ENCODE data around the gene CNPY4. TPM values are rescaled to one million over a fixed set of nuclear protein-coding genes. Genes with fewer than 3 reads are reported as not detected.

CNPY4 gene
- total RNA-seq, 1 donor from 2014 or later: 19.3 TPM

DNA sequence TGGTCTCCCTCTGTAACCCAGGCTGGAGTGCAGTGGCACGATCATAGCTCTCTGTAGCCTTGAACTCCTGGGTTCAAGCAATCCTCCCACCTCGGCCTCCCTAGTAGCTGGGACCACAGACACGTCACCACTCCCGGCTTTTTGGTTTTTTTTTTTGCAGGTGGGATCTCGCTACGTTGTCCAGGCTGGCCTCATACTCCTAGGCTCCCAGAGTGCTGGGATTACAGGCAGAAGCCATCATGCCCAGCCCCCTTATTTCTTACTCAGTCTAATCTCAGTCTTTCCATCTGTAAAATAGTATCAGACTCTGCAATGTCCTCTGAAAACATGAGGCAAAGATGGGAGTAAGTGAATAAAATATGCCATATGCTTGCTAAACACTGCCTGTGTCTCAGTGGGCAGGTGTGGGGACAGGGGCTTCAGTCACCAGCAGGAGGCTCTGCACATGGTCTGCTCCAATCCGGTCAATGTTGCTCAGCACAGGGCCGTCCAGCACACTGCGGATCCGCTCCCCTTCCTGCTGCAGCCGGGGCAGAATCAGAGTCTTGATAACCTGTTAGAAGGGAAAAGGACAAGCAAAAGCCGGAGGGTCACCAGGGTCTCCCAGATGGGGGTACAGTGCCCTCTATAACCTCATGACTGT lies 9.8 kb upstream of the CNPY4 start:
- Mint-ChIP-seq H3K36me3 (ENCODE audit: unreplicated experiment) (no peaks in the 10 kb centered on the region), H3K9me3 (ENCODE audit: unreplicated experiment) (no peaks in the 10 kb centered on the region), H3K27ac (ENCODE audit: unreplicated experiment) (no peak overlapping the region), H3K4me1 (ENCODE audit: low read depth, unreplicated experiment) (no peaks in the 10 kb centered on the region), H3K4me3 (ENCODE audit: unreplicated experiment) (no peak overlapping the region), H3K27me3 (ENCODE audit: unreplicated experiment) (peaks cover 5% of the 10 kb centered on the region)
- TF ChIP-seq CTCF (IDR thresholded peaks at IDR 0.05; ENCODE audit: partially characterized antibody, unreplicated experiment): no peak
- no peak for DNase-seq

- Mint-ChIP-seq H3K36me3 (ENCODE audit: unreplicated experiment) (no peaks in the 10 kb centered on the region), H3K9me3 (ENCODE audit: unreplicated experiment) (no peaks in the 10 kb centered on the region), H3K4me3 (ENCODE audit: unreplicated experiment) (no peak overlapping the region), H3K27me3 (ENCODE audit: unreplicated experiment) (peaks cover 5% of the 10 kb centered on the region), H3K4me1 (ENCODE audit: low read depth, unreplicated experiment) (no peaks in the 10 kb centered on the region), H3K27ac (ENCODE audit: unreplicated experiment) (no peak overlapping the region)
- TF ChIP-seq CTCF (IDR thresholded peaks at IDR 0.05; ENCODE audit: partially characterized antibody, unreplicated experiment): no peak
- DNase-seq: no peak
Observed at GRCh38 chr7:100111156-100111555, 8.3 kb upstream of the CNPY4 start.

DNA sequence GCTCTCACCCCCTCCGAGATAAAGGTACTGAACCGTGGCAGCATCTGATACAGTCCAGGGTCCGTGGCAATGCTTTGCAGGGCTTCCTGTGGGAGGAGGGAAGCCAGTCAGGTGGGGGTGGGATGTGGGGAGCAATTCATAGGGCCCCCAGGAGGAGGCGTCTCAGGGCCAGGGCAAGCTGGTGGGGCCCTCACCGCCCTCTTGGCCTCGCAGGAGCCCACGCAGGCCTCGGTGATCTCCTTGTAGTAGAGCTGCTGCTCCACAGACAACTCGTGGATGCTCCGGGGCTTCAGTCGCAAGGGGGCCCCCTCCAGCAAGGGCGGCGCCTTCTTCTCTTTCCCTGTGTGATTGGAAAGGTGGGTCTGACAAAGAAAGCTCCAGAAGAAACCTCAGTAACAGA lies 7.5 kb upstream of the CNPY4 start:
- Mint-ChIP-seq H3K9me3 (ENCODE audit: unreplicated experiment) (no peaks in the 10 kb centered on the region), H3K36me3 (ENCODE audit: unreplicated experiment) (no peaks in the 10 kb centered on the region)

GRCh38 chr7:100115026-100115425 lies 4.4 kb upstream of the CNPY4 start:
- H3K36me3 Mint-ChIP-seq (ENCODE audit: unreplicated experiment): no peaks in the 10 kb centered on the region
- no peak for TF ChIP-seq CTCF (IDR thresholded peaks at IDR 0.05; ENCODE audit: partially characterized antibody, unreplicated experiment)
- no peak overlapping the region for H3K27ac Mint-ChIP-seq (ENCODE audit: unreplicated experiment)
- H3K27me3 Mint-ChIP-seq (ENCODE audit: unreplicated experiment): peaks cover 1% of the 10 kb centered on the region
- H3K9me3 Mint-ChIP-seq (ENCODE audit: unreplicated experiment): peaks cover 8% of the 10 kb centered on the region
- no peak for DNase-seq
- peaks cover 2% of the 10 kb centered on the region for H3K4me1 Mint-ChIP-seq (ENCODE audit: low read depth, unreplicated experiment)
- H3K4me3 Mint-ChIP-seq (ENCODE audit: unreplicated experiment): no peak overlapping the region

More for the DNA sequence above, 7.5 kb upstream of the CNPY4 start:
- no peak overlapping the region for H3K4me3 Mint-ChIP-seq (ENCODE audit: unreplicated experiment)
- no peaks in the 10 kb centered on the region for H3K4me1 Mint-ChIP-seq (ENCODE audit: low read depth, unreplicated experiment)
- H3K27ac Mint-ChIP-seq (ENCODE audit: unreplicated experiment): no peak overlapping the region
- peaks cover 5% of the 10 kb centered on the region for H3K27me3 Mint-ChIP-seq (ENCODE audit: unreplicated experiment)
- TF ChIP-seq CTCF (IDR thresholded peaks at IDR 0.05; ENCODE audit: partially characterized antibody, unreplicated experiment): no peak
- DNase-seq: no peak

DNA sequence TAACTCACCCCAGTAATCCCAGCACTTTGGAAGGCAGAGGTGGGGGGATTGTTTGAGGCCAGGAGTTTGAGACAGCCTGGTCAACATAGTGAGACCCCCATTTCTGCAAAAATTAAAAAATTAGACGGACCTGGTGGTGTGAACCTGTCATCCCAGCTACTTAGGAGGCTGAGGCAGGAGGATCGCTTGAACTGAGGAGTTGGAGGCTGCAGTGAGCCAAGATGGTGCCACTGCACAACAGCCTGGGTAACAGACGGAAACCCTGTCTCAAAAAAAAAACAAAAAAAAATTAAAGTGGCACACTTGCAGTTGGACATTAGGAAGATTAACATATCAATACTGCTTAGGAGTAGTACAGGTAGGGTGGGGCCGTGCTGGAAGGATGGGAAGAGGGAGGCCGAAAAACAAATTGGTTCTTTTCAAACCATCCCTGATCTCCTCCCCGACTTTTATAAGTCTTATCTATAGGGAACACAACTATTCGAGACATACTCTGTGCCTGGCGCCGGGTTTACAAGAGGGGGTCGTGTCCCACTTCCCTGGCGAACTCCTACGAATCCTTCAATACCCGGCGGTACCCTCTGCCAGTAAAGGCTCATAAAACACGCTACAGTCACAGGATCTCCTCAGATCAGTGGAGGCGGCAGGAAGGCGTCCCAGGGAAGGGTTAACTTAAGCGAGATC lies 904 bp upstream of the CNPY4 start:
- peak overlapping the region; percentile 97 for H3K27ac Mint-ChIP-seq (ENCODE audit: unreplicated experiment)
- no peaks in the 10 kb centered on the region for H3K36me3 Mint-ChIP-seq (ENCODE audit: unreplicated experiment)
- DNase-seq: no peak
- no peak for TF ChIP-seq CTCF (IDR thresholded peaks at IDR 0.05; ENCODE audit: partially characterized antibody, unreplicated experiment)
- peaks cover 3% of the 10 kb centered on the region for H3K27me3 Mint-ChIP-seq (ENCODE audit: unreplicated experiment)
- peaks cover 6% of the 10 kb centered on the region for H3K4me1 Mint-ChIP-seq (ENCODE audit: low read depth, unreplicated experiment)
- peaks cover 13% of the 10 kb centered on the region for H3K9me3 Mint-ChIP-seq (ENCODE audit: unreplicated experiment)
- H3K4me3 Mint-ChIP-seq (ENCODE audit: unreplicated experiment): peak overlapping the region; percentile 99

Data from glutamatergic neuron (in vitro differentiated cells).